K562 (cell line): Measurements from ENCODE around the gene PHYH. TPM values are rescaled to one million over a fixed set of nuclear protein-coding genes. Genes with fewer than 3 reads are reported as not detected.

Experiments used
- ARID3A ChIP-seq: IDR thresholded peaks from 2 replicates; pipeline ENCODE4 v1.6.1; 2012; ENCODE audit warnings: low read depth, low read length, improper control_type of control experiment, borderline replicate concordance
- ARID3B ChIP-seq: fragments of 250-450 bp; sonication (Bioruptor Pico); IDR thresholded peaks from 2 replicates; pipeline ENCODE4 v1.4.0; 2020; ENCODE audit warnings: borderline replicate concordance
- ARID4B ChIP-seq: sonication (generic); formaldehyde crosslinking; IDR thresholded peaks from 2 replicates; pipeline ENCODE4 v1.8.0; 2022; ENCODE audit warnings: mild to moderate bottlenecking, missing genetic modification reagents
- ASH1L ChIP-seq: fragments of 450-650 bp; IDR thresholded peaks from 2 replicates; pipeline ENCODE4 v1.6.1; 2018; ENCODE audit warnings: borderline replicate concordance, mild to moderate bottlenecking, low read depth; ENCODE audit not compliant: partially characterized antibody
- HIVEP1 ChIP-seq: fragments of 250-450 bp; sonication (Bioruptor Pico); IDR thresholded peaks from 2 replicates; pipeline ENCODE4 v1.4.0; 2020; ENCODE audit warnings: mild to moderate bottlenecking
- HNRNPL ChIP-seq: fragments of 200-400 bp; formaldehyde crosslinking; IDR thresholded peaks from 2 replicates; pipeline ENCODE4 v1.6.1; 2017; ENCODE audit warnings: low read depth, mild to moderate bottlenecking, low read length
- HOMEZ ChIP-seq: fragments of 250-450 bp; sonication (Bioruptor Pico); IDR thresholded peaks from 2 replicates; pipeline ENCODE4 v1.4.0; 2020; ENCODE audit warnings: mild to moderate bottlenecking, moderate library complexity
- ILF3 ChIP-seq: fragments of 450-650 bp; IDR thresholded peaks from 2 replicates; pipeline ENCODE4 v1.6.1; 2018; ENCODE audit warnings: antibody characterized with exemption, mild to moderate bottlenecking, moderate library complexity, borderline replicate concordance
- KAT2B ChIP-seq: IDR thresholded peaks from one replicate; pipeline ENCODE4 v1.6.1; 2012; ENCODE audit warnings: low read depth, mild to moderate bottlenecking, control low read depth, inconsistent platforms, low read length, moderate library complexity
- LCOR ChIP-seq: sonication (generic); formaldehyde crosslinking; IDR thresholded peaks from 2 replicates; pipeline ENCODE4 v1.8.0; 2022; ENCODE audit warnings: mild to moderate bottlenecking, missing genetic modification reagents
- MECOM ChIP-seq: fragments of 250-450 bp; sonication (Bioruptor Pico); IDR thresholded peaks from 2 replicates; pipeline ENCODE4 v1.8.0; 2022; ENCODE audit warnings: inconsistent platforms
- MYC ChIP-seq, 2 experiments: fragments of 250-450 bp in 1 of 2; sonication (Bioruptor Pico) in 1 of 2; IDR thresholded peaks; 2 replicates each; pipeline versions ENCODE4 v1.5.1 to v1.6.1; 2012 to 2021; ENCODE audit warnings: low read depth in 2 of 2, borderline replicate concordance in 1 of 2, improper control_type of control experiment in 1 of 2, low read length in 1 of 2, mild to moderate bottlenecking in 1 of 2, moderate library complexity in 1 of 2
- PHF21A ChIP-seq: fragments of 450-650 bp; IDR thresholded peaks from 2 replicates; pipeline ENCODE4 v1.6.1; 2017; ENCODE audit warnings: low read depth, borderline replicate concordance
- POLR2A ChIP-seq: fragments of 450-650 bp; conservative IDR thresholded peaks from 2 replicates; pipeline ENCODE4 v1.6.1; 2016
- POLR3G ChIP-seq: IDR thresholded peaks from 2 replicates; pipeline ENCODE4 v1.6.1; 2011; ENCODE audit not compliant: insufficient read length, insufficient replicate concordance; ENCODE audit errors: extremely low read depth
- TCF3 ChIP-seq: sonication (generic); formaldehyde crosslinking; IDR thresholded peaks from 2 replicates; pipeline ENCODE4 v1.4.0; 2020; ENCODE audit warnings: mild to moderate bottlenecking, missing genetic modification reagents
- ZBED1 ChIP-seq: IDR thresholded peaks from 2 replicates; pipeline ENCODE4 v1.6.1; 2014
- ZBTB7A ChIP-seq: IDR thresholded peaks from 2 replicates; pipeline ENCODE4 v1.6.1; 2011; ENCODE audit warnings: low read depth, mild to moderate bottlenecking, low read length, moderate library complexity, borderline replicate concordance; ENCODE audit not compliant: control insufficient read depth
- polyA plus RNA-seq, 8 experiments: library from polyadenylated mRNA; depleted of rRNA in 4 of 8; stranded (reverse) in 5 of 8; unstranded in 3 of 8; fragments of >200 nt; fragmentation: Nextera tagmentation in 2 of 8; fragmentation: Illumina TruSeq in 1 of 8; extraction: Ambion mirVana in 2 of 8; extraction: Trizol in 1 of 8; gene quantifications; 2 replicates each; pipeline versions ENCODE4 v1.2.1 to v1.2.3, GENCODE V29; 2011 to 2014; ENCODE audit warnings: inconsistent platforms in 1 of 8, missing spikeins in 1 of 8
- total RNA-seq, 7 experiments: library from RNA; depleted of rRNA in 6 of 7; stranded (reverse); fragments of >200 nt in 6 of 7; fragmentation: Illumina TruSeq in 2 of 7; extraction: Trizol in 2 of 7; gene quantifications; 2 replicates each; pipeline versions ENCODE4 v1.2.1 to v1.2.3, GENCODE V29; 2011 to 2021; ENCODE audit warnings: low replicate concordance in 1 of 7

The PHYH gene
- total and polyA plus RNA-seq, 9 of the 15 experiments (the other 6 are each of a cell fraction or from before 2014, with no cell fraction given) = 3.8 to 6.9 (median 5.7) TPM

- TF ChIP-seq HIVEP1 (CRISPR knock-in tag) (peak; percentile 66; the same call in 1 of the 2 replicates), PHF21A (no peak), POLR3G (no peak), ILF3 (no peak), POLR2A (peak; percentile 69), HOMEZ (CRISPR knock-in tag) (no peak), ASH1L (no peak), KAT2B (no peak), ARID4B (CRISPR knock-in tag) (peak; percentile 57; the same call in 1 of the 2 replicates), ZBED1 (no peak), ARID3A (no peak), ZBTB7A (peak; percentile 63; the same call in 1 of the 2 replicates), MECOM (no peak), LCOR (CRISPR knock-in tag) (peak; percentile 49; the same call in 1 of the 2 replicates), ARID3B (CRISPR knock-in tag) (no peak), MYC (IDR thresholded peaks at IDR 0.05; ENCODE audit: low read depth, low read length) (no peak), MYC (CRISPR knock-in tag; IDR thresholded peaks at IDR 0.05; ENCODE audit: borderline replicate concordance, low read depth) (0 out of 2 replicates have a peak, but pooled peaks have one; percentile 28), TCF3 (CRISPR knock-in tag) (no peak), HNRNPL (peak; percentile 96)
Observed at GRCh38 chr10:13299437-13300287, at the start of gene PHYH (continued).
